Mucosa of descending colon (tissue), 3 donors: ENCODE measurements around the gene TNPO3. TPM values are rescaled to one million over a fixed set of nuclear protein-coding genes. Genes with fewer than 3 reads are reported as not detected.
A peak's percentile ranks its signal among the peaks of the same experiment; 100 is the strongest.

Experiments
- ATAC-seq: fragments of 200-7000 bp; cut with Tn5 transposase; one replicate; pipeline ENCODE4 v1.9.1; 2020; ENCODE audit warnings: mild to moderate bottlenecking, moderate library complexity
- DNase-seq, 3 donors: peaks; one replicate each; pipeline ENCODE4 v3.0.0-alpha.2; 2020
- H3K36me3 ChIP-seq: fragments of 200-600 bp; one replicate; pipeline ENCODE4 v1.8.0; 2021; ENCODE audit warnings: low read depth, mild to moderate bottlenecking
- H3K4me1 ChIP-seq: fragments of 200-600 bp; one replicate; pipeline ENCODE4 v1.8.0; 2021; ENCODE audit warnings: low read depth, mild to moderate bottlenecking
- H3K4me3 ChIP-seq: fragments of 200-600 bp; one replicate; pipeline ENCODE4 v1.8.0; 2021; ENCODE audit warnings: mild to moderate bottlenecking
- H3K9me3 ChIP-seq: fragments of 200-600 bp; one replicate; pipeline ENCODE4 v1.8.0; 2021; ENCODE audit warnings: mild to moderate bottlenecking
- intact Hi-C, 2 donors: fragments of 100-400 bp; cut with DNase I in 1 of 2; cut with micrococcal nuclease in 1 of 2; formaldehyde crosslinking; loops; one replicate each; pipeline versions ENCODE4 v1.11.0 to v1.11.1; 2022; cut with DNase I, micrococcal nuclease
- total RNA-seq, 3 donors: library from RNA; stranded (reverse); fragmentation: NEBNext Ultra II Directional in 2 of 3; extraction: Animal tissue kit (Norgen Biotek cat#: 25700) in 2 of 3; gene quantifications; one replicate each; pipeline versions ENCODE4 v1.2.1 to v1.2.4, GENCODE V29; 2021 to 2023
- TF ChIP-seq, protein P1 (sequence below): fragments of 200-600 bp; IDR thresholded peaks from one replicate; pipeline ENCODE4 v1.8.0; 2022; ENCODE audit warnings: antibody characterized with exemption, mild to moderate bottlenecking
- donor health status: DM: no; HTN: no; CAD: no; lungs with moderate emphysema.
- donor health status: DM: no; HTN: no; CAD: no.
- donor health status: DM: no; HTN: yes; CAD: no.

The TNPO3 gene
- total RNA-seq, 3 donors from 2014 or later: 36.0 to 43.6 (median 38.7) TPM

DNA sequence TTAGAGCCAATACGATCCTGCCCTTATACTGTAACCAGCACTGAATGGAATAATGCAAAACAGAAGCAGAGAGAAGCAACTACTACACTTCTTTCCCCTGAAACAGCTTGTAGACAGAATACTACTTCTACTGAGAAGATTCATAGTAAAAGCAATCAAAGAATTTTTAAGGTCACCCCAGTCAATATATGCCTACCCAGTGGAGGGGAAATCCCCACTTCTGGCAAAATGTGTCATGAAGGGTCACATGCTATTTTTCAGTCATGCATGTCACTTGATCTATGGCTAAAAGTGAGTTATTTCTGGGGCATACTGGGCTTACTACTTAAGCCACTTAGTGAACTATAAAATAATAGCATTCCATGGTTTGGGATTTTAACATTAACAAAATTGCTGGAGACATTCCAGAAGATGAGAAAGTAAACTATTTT lies 91.6 kb downstream of the TNPO3 start:
- DNase-seq (no peak), ATAC-seq (peak; percentile 24)
- Histone ChIP-seq H3K9me3 (no peaks in the 10 kb centered on the region), H3K36me3 (peaks cover 4% of the 10 kb centered on the region), H3K4me1 (no peaks in the 10 kb centered on the region), H3K4me3 (no peak overlapping the region)
- TF ChIP-seq, protein P1, sequence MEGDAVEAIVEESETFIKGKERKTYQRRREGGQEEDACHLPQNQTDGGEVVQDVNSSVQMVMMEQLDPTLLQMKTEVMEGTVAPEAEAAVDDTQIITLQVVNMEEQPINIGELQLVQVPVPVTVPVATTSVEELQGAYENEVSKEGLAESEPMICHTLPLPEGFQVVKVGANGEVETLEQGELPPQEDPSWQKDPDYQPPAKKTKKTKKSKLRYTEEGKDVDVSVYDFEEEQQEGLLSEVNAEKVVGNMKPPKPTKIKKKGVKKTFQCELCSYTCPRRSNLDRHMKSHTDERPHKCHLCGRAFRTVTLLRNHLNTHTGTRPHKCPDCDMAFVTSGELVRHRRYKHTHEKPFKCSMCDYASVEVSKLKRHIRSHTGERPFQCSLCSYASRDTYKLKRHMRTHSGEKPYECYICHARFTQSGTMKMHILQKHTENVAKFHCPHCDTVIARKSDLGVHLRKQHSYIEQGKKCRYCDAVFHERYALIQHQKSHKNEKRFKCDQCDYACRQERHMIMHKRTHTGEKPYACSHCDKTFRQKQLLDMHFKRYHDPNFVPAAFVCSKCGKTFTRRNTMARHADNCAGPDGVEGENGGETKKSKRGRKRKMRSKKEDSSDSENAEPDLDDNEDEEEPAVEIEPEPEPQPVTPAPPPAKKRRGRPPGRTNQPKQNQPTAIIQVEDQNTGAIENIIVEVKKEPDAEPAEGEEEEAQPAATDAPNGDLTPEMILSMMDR: no peak
- intact Hi-C loops: no loop called here

DNA sequence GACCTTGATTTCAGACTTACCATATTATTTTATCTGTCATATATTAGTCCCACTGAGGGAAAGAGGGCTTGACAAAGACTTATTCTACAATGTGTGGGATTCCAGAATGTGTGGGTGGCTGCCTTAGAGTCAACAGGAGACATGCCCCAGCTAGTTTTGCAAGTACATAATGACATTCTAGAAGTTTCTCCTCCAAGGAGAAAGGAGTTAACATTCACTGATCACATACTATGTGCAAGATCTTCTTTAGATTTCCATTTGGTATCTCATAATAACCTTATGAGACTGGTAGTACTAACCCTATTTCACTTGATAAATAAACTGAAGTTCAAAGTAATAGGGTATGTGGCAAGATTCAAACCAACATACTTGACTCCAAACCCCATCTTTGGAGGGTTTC lies 92.0 kb downstream of the TNPO3 start:
- H3K4me3 ChIP-seq: no peak overlapping the region
- peaks cover 4% of the 10 kb centered on the region for H3K36me3 ChIP-seq
- ATAC-seq: no peak
- TF ChIP-seq, protein P1: no peak
- intact Hi-C loops: no loop called here
- no peaks in the 10 kb centered on the region for H3K9me3 ChIP-seq
- DNase-seq: no peak
- no peaks in the 10 kb centered on the region for H3K4me1 ChIP-seq

DNA sequence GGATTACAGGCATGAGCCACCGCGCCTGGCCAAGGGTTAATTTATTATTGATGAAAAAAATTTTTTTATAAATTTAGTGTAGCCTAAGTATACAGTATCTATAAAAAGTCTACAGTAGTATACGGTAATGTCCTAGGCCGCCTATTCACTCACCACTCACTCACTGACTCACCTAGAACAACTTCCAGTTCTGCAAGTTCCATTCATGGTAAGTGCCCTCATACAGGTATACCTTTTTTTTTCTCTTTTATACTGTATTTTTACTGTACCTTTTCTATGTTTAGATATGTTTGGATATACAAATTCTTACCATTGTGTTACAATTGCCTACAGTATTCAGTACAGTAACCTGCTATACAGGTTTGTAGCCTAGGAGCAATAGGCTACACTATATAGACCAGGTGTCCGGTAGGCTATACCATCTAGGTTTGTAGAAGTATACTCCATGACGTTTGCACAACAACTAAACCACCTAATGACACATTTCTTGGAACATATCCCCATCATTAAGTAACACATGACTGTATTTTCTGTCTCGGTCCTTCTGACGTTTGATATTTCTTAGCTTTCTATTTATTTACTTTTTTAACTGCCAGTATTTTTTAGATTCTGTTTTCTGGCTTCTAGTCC lies 93.8 kb downstream of the TNPO3 start:
- DNase-seq: no peak
- TF ChIP-seq, protein P1: no peak
- Histone ChIP-seq H3K36me3 (no peaks in the 10 kb centered on the region), H3K4me1 (no peaks in the 10 kb centered on the region), H3K9me3 (no peaks in the 10 kb centered on the region), H3K4me3 (no peak overlapping the region)
- no peak for ATAC-seq
- intact Hi-C loops: no loop called here

DNA sequence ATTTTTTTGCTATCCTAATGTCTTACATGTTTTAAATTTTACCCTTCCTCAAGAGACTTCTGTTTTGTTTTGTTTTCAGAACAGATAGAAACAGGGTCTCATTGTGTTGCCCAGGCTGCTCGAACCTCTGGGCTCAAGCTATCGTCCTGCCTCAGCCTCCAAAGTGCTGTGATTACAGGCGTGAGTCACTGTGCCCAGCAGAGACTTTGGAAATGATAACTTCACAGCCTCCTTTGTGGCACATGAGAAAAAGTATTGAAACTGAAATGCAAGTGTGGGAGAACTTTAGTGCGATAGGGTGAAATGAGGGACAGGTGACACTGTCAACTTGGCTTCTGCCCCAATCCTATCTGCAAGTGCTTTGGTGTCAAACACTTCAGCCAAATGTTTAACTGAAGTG lies 95.6 kb downstream of the TNPO3 start:
- Histone ChIP-seq H3K36me3 (no peaks in the 10 kb centered on the region), H3K4me1 (no peaks in the 10 kb centered on the region), H3K4me3 (no peak overlapping the region), H3K9me3 (no peaks in the 10 kb centered on the region)
- intact Hi-C loops: no loop called here
- DNase-seq (no peak), ATAC-seq (no peak)
- TF ChIP-seq, protein P1: no peak

DNA sequence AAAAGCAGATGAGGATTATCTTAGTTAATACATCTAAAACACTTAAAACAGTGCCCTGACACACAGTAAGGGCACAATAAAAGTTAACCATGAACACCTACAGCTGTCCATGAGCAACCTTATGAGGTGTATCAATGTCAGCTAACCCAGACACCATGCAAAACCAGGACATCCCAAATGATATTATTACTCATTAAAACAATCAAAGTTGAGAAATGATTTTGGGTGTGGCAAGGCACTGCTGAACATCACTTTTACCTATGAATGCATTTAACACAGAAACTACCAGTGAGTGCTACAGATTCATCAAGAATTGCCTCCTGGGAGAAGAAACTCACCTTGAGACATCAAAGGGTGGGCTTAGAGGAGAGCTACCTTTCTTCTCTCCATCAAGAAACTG lies 98.9 kb downstream of the TNPO3 start:
- Histone ChIP-seq H3K36me3 (no peaks in the 10 kb centered on the region), H3K4me1 (no peaks in the 10 kb centered on the region), H3K9me3 (no peaks in the 10 kb centered on the region), H3K4me3 (no peak overlapping the region)
- intact Hi-C loops: no loop called here
- no peak for DNase-seq
- TF ChIP-seq, protein P1: no peak
- ATAC-seq: no peak
